Ishikawa (cell line): Measurements from ENCODE around the gene MACF1.

ENCODE experiments used
- CEBPB ChIP-seq: IDR thresholded peaks from 2 replicates; pipeline ENCODE4 v1.6.1; 2012
- CREB1 ChIP-seq: IDR thresholded peaks from 2 replicates; pipeline ENCODE4 v1.6.1; 2012; ENCODE audit warnings: low read depth
- EGR1 ChIP-seq: IDR thresholded peaks from 2 replicates; pipeline ENCODE4 v1.6.1; 2012
- EP300 ChIP-seq: IDR thresholded peaks from 2 replicates; pipeline ENCODE4 v1.6.1; 2012; ENCODE audit warnings: borderline replicate concordance
- FOXM1 ChIP-seq: IDR thresholded peaks from 2 replicates; pipeline ENCODE4 v1.6.1; 2012; ENCODE audit warnings: low read depth, borderline replicate concordance
- NFIC ChIP-seq: IDR thresholded peaks from 2 replicates; pipeline ENCODE4 v1.6.1; 2012
- RAD21 ChIP-seq: IDR thresholded peaks from 2 replicates; pipeline ENCODE4 v1.6.1; 2012; ENCODE audit warnings: low read depth
- TAF1 ChIP-seq: IDR thresholded peaks from 2 replicates; pipeline ENCODE4 v1.6.1; 2012; ENCODE audit warnings: low read depth, mild to moderate bottlenecking
- TCF12 ChIP-seq: IDR thresholded peaks from 2 replicates; pipeline ENCODE4 v1.6.1; 2012; ENCODE audit warnings: low read depth
- TEAD4 ChIP-seq: IDR thresholded peaks from 2 replicates; pipeline ENCODE4 v1.6.1; 2012
- YY1 ChIP-seq: IDR thresholded peaks from 2 replicates; pipeline ENCODE4 v1.6.1; 2012; ENCODE audit warnings: low read depth
- ZBTB7A ChIP-seq: IDR thresholded peaks from 2 replicates; pipeline ENCODE4 v1.6.1; 2012; ENCODE audit warnings: low read depth
- TF ChIP-seq, protein P1 (sequence below): IDR thresholded peaks from 2 replicates; pipeline ENCODE4 v1.6.1; 2012
- TF ChIP-seq, protein P2 (sequence below): IDR thresholded peaks from 2 replicates; pipeline ENCODE4 v1.6.1; 2012; ENCODE audit warnings: low read depth, mild to moderate bottlenecking
- TF ChIP-seq, protein P3 (sequence below): IDR thresholded peaks from 2 replicates; pipeline ENCODE4 v1.6.1; 2012

MACF1 gene

DNA sequence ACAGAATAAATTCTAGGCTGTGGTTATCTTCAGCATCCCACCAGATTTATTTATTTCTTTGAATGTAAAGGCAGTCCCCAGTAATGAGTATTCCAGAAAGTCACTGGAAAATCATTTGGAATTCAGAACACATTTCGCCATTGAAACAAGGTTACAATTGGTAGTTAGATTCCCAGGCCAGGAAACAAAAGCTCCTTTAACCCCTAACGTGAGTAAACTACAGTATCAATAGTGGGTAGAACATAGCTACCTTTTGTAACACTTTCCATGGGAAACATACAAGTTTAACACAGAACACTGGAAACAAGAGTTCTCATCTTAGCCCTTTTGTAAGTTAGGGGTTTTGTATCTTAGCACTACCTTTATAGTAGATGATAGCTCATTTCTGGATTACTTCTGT is 233.5 kb downstream of the MACF1 start:
- no peak for TF ChIP-seq EP300
- no peak for TF ChIP-seq CEBPB
- no peak for TF ChIP-seq ZBTB7A
- no peak for TF ChIP-seq EGR1
- no peak for TF ChIP-seq TAF1
- TF ChIP-seq TCF12: no peak
- TF ChIP-seq, protein P1, sequence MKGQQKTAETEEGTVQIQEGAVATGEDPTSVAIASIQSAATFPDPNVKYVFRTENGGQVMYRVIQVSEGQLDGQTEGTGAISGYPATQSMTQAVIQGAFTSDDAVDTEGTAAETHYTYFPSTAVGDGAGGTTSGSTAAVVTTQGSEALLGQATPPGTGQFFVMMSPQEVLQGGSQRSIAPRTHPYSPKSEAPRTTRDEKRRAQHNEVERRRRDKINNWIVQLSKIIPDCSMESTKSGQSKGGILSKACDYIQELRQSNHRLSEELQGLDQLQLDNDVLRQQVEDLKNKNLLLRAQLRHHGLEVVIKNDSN: no peak
- TF ChIP-seq CREB1: no peak
- TF ChIP-seq, protein P2, sequence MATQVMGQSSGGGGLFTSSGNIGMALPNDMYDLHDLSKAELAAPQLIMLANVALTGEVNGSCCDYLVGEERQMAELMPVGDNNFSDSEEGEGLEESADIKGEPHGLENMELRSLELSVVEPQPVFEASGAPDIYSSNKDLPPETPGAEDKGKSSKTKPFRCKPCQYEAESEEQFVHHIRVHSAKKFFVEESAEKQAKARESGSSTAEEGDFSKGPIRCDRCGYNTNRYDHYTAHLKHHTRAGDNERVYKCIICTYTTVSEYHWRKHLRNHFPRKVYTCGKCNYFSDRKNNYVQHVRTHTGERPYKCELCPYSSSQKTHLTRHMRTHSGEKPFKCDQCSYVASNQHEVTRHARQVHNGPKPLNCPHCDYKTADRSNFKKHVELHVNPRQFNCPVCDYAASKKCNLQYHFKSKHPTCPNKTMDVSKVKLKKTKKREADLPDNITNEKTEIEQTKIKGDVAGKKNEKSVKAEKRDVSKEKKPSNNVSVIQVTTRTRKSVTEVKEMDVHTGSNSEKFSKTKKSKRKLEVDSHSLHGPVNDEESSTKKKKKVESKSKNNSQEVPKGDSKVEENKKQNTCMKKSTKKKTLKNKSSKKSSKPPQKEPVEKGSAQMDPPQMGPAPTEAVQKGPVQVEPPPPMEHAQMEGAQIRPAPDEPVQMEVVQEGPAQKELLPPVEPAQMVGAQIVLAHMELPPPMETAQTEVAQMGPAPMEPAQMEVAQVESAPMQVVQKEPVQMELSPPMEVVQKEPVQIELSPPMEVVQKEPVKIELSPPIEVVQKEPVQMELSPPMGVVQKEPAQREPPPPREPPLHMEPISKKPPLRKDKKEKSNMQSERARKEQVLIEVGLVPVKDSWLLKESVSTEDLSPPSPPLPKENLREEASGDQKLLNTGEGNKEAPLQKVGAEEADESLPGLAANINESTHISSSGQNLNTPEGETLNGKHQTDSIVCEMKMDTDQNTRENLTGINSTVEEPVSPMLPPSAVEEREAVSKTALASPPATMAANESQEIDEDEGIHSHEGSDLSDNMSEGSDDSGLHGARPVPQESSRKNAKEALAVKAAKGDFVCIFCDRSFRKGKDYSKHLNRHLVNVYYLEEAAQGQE: no peak
- no peak for TF ChIP-seq FOXM1
- TF ChIP-seq, protein P3, sequence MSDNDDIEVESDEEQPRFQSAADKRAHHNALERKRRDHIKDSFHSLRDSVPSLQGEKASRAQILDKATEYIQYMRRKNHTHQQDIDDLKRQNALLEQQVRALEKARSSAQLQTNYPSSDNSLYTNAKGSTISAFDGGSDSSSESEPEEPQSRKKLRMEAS: no peak
- no peak for TF ChIP-seq RAD21
- no peak for TF ChIP-seq TEAD4
- no peak for TF ChIP-seq YY1
- TF ChIP-seq NFIC: no peak

DNA sequence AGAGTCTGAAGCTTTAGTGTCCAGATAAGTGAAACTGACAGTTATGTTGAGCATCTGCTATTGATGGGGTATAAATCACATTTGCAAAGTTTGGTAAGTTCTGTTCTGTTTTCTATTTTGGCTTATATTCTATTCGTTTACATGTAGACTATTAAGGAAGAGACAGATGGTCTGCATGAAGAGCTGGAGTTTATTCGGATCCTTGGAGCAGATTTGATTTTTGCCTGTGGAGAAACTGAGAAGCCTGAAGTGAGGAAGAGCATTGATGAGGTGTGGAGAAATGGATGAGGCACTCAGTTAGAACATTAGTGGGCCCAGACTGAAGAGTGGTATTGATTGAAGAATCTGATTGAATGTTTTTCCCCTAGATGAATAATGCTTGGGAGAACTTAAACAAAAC is 236.4 kb downstream of the MACF1 start:
- TF ChIP-seq TCF12 (no peak), FOXM1 (no peak)

GRCh38 chr1:39441797-39442196 is 237.3 kb downstream of the MACF1 start:
- TF ChIP-seq, protein P1: no peak
- TF ChIP-seq FOXM1 (no peak), TAF1 (no peak), TCF12 (no peak), CREB1 (no peak), CEBPB (no peak), EGR1 (no peak), TEAD4 (no peak), EP300 (no peak), YY1 (no peak), RAD21 (no peak), ZBTB7A (no peak), NFIC (no peak)
- TF ChIP-seq, protein P2: no peak
- TF ChIP-seq, protein P3: no peak

GRCh38 chr1:39445573-39445972 is 241.1 kb downstream of the MACF1 start:
- no peak for TF ChIP-seq TEAD4
- no peak for TF ChIP-seq CREB1
- no peak for TF ChIP-seq EP300
- no peak for TF ChIP-seq YY1
- TF ChIP-seq TCF12: no peak
- TF ChIP-seq RAD21: no peak
- no peak for TF ChIP-seq NFIC
- no peak for TF ChIP-seq FOXM1
- TF ChIP-seq CEBPB: no peak
- TF ChIP-seq EGR1: no peak

DNA sequence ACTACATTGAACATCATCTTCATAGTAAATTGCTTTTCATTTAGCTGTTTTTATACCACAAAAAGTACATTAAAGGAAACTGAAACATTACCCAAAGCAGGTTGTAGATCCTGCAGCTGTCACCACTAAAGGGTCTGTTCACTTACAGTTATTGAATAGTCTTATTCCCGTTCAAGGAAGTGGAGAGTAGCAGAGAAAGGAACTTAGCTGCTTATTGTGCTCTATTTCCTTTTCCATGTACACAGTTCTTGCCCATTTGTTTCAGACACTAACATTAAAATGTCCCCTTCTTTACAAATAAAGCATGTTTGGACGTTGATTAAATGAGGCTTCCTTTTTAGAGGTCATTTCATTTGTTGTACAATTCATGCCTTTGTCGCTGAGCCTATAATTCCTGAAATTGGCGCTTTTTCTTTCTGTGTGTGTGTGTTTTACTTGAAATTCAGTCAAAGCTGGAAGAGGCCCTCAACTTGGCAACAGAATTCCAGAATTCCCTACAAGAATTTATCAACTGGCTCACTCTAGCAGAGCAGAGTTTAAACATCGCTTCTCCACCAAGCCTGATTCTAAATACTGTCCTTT is 242.6 kb downstream of the MACF1 start:
- no peak for TF ChIP-seq NFIC
- TF ChIP-seq FOXM1: no peak
- TF ChIP-seq, protein P1: no peak
- no peak for TF ChIP-seq CEBPB
- no peak for TF ChIP-seq TEAD4
- TF ChIP-seq ZBTB7A: no peak
- no peak for TF ChIP-seq EP300
- TF ChIP-seq, protein P2: no peak
- no peak for TF ChIP-seq RAD21
- no peak for TF ChIP-seq CREB1
- no peak for TF ChIP-seq YY1
- TF ChIP-seq, protein P3: no peak
- no peak for TF ChIP-seq TCF12
- TF ChIP-seq TAF1: no peak
- no peak for TF ChIP-seq EGR1
